OCI-LY7 (cell line): Measurements from ENCODE around the gene LRRC4B. TPM values are rescaled to one million over a fixed set of nuclear protein-coding genes. Genes with fewer than 3 reads are reported as not detected.

Source experiments
- BruUV-seq: library from RNA; stranded (reverse); fragments of 400-500 nt; replicated peaks from 2 replicates; lab custom pipeline; 2021; lab: Mats Ljungman, UMichigan
- CTCF ChIA-PET: fragments of 300-600 bp; sonication (Branson Sonifier 250); formaldehyde crosslinking; loops from one replicate; lab custom pipeline; 2022; ENCODE audit warnings: antibody characterized with exemption; ENCODE audit not compliant: unreplicated experiment; lab: Charles Lee
- POLR2A ChIA-PET: fragments of 300-600 bp; sonication (Branson Sonifier 250); formaldehyde crosslinking; loops from one replicate; lab custom pipeline; 2022; ENCODE audit warnings: antibody characterized with exemption; lab: Charles Lee
- DNase-seq: peaks from one replicate; pipeline ENCODE4 v3.0.0-alpha.2; 2015; ENCODE audit warnings: low spot score
- H2AFZ ChIP-seq: fragments of 200-600 bp; sonication (generic), shearing (Covaris generic); 2 replicates; pipeline ENCODE4 v1.6.1; 2014; ENCODE audit warnings: mild to moderate bottlenecking, antibody characterized with exemption, low read length, moderate library complexity
- H3K27ac ChIP-seq: fragments of 200-600 bp; sonication (generic); 2 replicates; pipeline ENCODE4 v1.5.1; 2014; ENCODE audit warnings: mixed run types, low read depth, mild to moderate bottlenecking, moderate library complexity, low read length, inconsistent platforms; ENCODE audit not compliant: poor library complexity, severe bottlenecking
- H3K36me3 ChIP-seq: fragments of 200-600 bp; sonication (generic); 2 replicates; pipeline ENCODE4 v1.6.1; 2014; ENCODE audit warnings: mild to moderate bottlenecking, antibody characterized with exemption, low read length, moderate library complexity, mixed read lengths; ENCODE audit not compliant: insufficient read depth
- H3K4me1 ChIP-seq: fragments of 200-600 bp; sonication (generic); 2 replicates; pipeline ENCODE4 v1.5.1; 2014; ENCODE audit warnings: mild to moderate bottlenecking, low read length; ENCODE audit not compliant: insufficient read depth, poor library complexity, severe bottlenecking
- H3K4me2 ChIP-seq: fragments of 200-600 bp; sonication (generic); 2 replicates; pipeline ENCODE4 v1.6.1; 2014; ENCODE audit warnings: mild to moderate bottlenecking, low read length
- H3K4me3 ChIP-seq: fragments of 200-600 bp; sonication (generic); 2 replicates; pipeline ENCODE4 v1.5.1; 2014; ENCODE audit warnings: mild to moderate bottlenecking, low read depth, low read length; ENCODE audit not compliant: poor library complexity, severe bottlenecking
- H3K79me2 ChIP-seq: fragments of 200-600 bp; sonication (generic); 2 replicates; pipeline ENCODE4 v1.6.1; 2016; ENCODE audit warnings: low read depth, mild to moderate bottlenecking, low read length, moderate library complexity, mixed read lengths; ENCODE audit not compliant: insufficient read depth
- H3K9me2 ChIP-seq: fragments of 200-600 bp; sonication (generic); 2 replicates; pipeline ENCODE4 v1.6.1; 2016; ENCODE audit warnings: mild to moderate bottlenecking, low read length, mixed read lengths; ENCODE audit not compliant: insufficient read depth
- H3K9me3 ChIP-seq: fragments of 200-600 bp; sonication (generic); 2 replicates; pipeline ENCODE4 v1.6.1; 2014; ENCODE audit warnings: mild to moderate bottlenecking, mixed run types, low read length, mixed read lengths
- H4K20me1 ChIP-seq: fragments of 200-600 bp; sonication (generic); 2 replicates; pipeline ENCODE4 v1.6.1; 2014; ENCODE audit warnings: mild to moderate bottlenecking, antibody characterized with exemption, low read length, moderate library complexity, mixed read lengths; ENCODE audit not compliant: insufficient read depth
- CTCF ChIP-seq: fragments of 200-600 bp; sonication (generic); conservative IDR thresholded peaks from 2 replicates; pipeline ENCODE4 v1.5.1; 2014; ENCODE audit warnings: mild to moderate bottlenecking, antibody characterized with exemption, low read length, moderate library complexity, mixed read lengths
- EZH2phosphoT487 ChIP-seq: fragments of 200-600 bp; sonication (generic); IDR thresholded peaks from 2 replicates; pipeline ENCODE4 v1.6.1; 2018; ENCODE audit warnings: low read depth, borderline replicate concordance, mild to moderate bottlenecking, mixed run types, antibody characterized with exemption, low read length, moderate library complexity, mixed read lengths
- intact Hi-C: fragments of 100-400 bp; cut with micrococcal nuclease; formaldehyde crosslinking; loops from one replicate; pipeline ENCODE4 v1.10.0; 2022; ENCODE audit not compliant: unreplicated experiment
- total RNA-seq, 2 experiments: library from RNA; depleted of rRNA in 1 of 2; stranded (reverse); fragments of >200 nt in 1 of 2; shearing (Covaris generic) in 1 of 2; gene quantifications; 2 replicates each; pipeline ENCODE4 v1.2.3, GENCODE V29; 2014 to 2022

LRRC4B gene
- total RNA-seq, 2 experiments from 2014 or later, result 0.29 TPM; not detected in 1

- Histone ChIP-seq H3K4me1 (no peaks in the 10 kb centered on the region), H4K20me1 (no peaks in the 10 kb centered on the region), H3K9me3 (no peaks in the 10 kb centered on the region), H3K4me2 (no peak overlapping the region), H2AFZ (no peak overlapping the region), H3K36me3 (no peaks in the 10 kb centered on the region), H3K79me2 (no peaks in the 10 kb centered on the region), H3K4me3 (no peak overlapping the region), H3K9me2 (no peaks in the 10 kb centered on the region), H3K27ac (no peak overlapping the region)
- CTCF ChIA-PET, result no interaction called here
- intact Hi-C loops, result no loop called here
- POLR2A ChIA-PET, result no interaction called here
- no peak for TF ChIP-seq CTCF
- DNase-seq, result no peak
- no TSS peak for BruUV-seq
These were observed 18.2 kb downstream of the LRRC4B start for GRCh38 chr19:50549927-50550593.

- Histone ChIP-seq H3K9me3 (no peaks in the 10 kb centered on the region), H3K36me3 (no peaks in the 10 kb centered on the region), H3K4me3 (no peak overlapping the region), H3K79me2 (no peaks in the 10 kb centered on the region), H3K27ac (no peak overlapping the region), H4K20me1 (no peaks in the 10 kb centered on the region), H3K4me2 (no peak overlapping the region), H2AFZ (no peak overlapping the region), H3K4me1 (no peaks in the 10 kb centered on the region), H3K9me2 (no peaks in the 10 kb centered on the region)
- POLR2A ChIA-PET, result no interaction called here
- CTCF ChIA-PET, result no interaction called here
- no peak for DNase-seq
- TF ChIP-seq EZH2phosphoT487 (no peak), CTCF (no peak)
- BruUV-seq, result no TSS peak
- intact Hi-C loops, result no loop called here
These were observed 18.9 kb downstream of the LRRC4B start for GRCh38 chr19:50549059-50549926.
